HG03025 (cell line): Measurements from ENCODE around the gene FHOD3.

Source experiments
- ATAC-seq: cut with Tn5 transposase; IDR thresholded peaks from one replicate; pipeline ENCODE4 v1.9.1; 2021; ENCODE audit warnings: mild to moderate bottlenecking, moderate library complexity; ENCODE audit not compliant: unreplicated experiment, low FRiP score

The FHOD3 gene

GRCh38 chr18:36297417-36298125, at the start of gene FHOD3:
FHOD3 (plus strand) TSS chr18:36297713; CDS start chr18:36297836, 123 bp downstream.
- peak; percentile 55 for ATAC-seq

- ATAC-seq, result no peak
These were observed 48.1 kb upstream of the FHOD3 start for GRCh38 chr18:36249392-36249791.

- no peak for ATAC-seq
These were observed 46.7 kb upstream of the FHOD3 start for GRCh38 chr18:36250827-36251226.

GRCh38 chr18:36255072-36255698, 42.3 kb upstream of the FHOD3 start:
- ATAC-seq, result no peak

GRCh38 chr18:36256094-36256493, 41.4 kb upstream of the FHOD3 start:
- ATAC-seq, result no peak

GRCh38 chr18:36262971-36263370, 34.5 kb upstream of the FHOD3 start:
- no peak for ATAC-seq

GRCh38 chr18:36264283-36264682, 33.2 kb upstream of the FHOD3 start:
- no peak for ATAC-seq

- ATAC-seq, result no peak
These were observed 32.5 kb upstream of the FHOD3 start for GRCh38 chr18:36265015-36265414.

- ATAC-seq, result no peak
These were observed 28.4 kb upstream of the FHOD3 start for GRCh38 chr18:36269157-36269556.

- no peak for ATAC-seq
These were observed 26.4 kb upstream of the FHOD3 start for GRCh38 chr18:36271153-36271552.

GRCh38 chr18:36273347-36273746, 24.2 kb upstream of the FHOD3 start:
- no peak for ATAC-seq

- no peak for ATAC-seq
These were observed 23.3 kb upstream of the FHOD3 start for GRCh38 chr18:36274083-36274715.

GRCh38 chr18:36275561-36275960, 22.0 kb upstream of the FHOD3 start:
- ATAC-seq, result no peak

GRCh38 chr18:36279001-36279400, 18.5 kb upstream of the FHOD3 start:
- ATAC-seq, result no peak

- no peak for ATAC-seq
These were observed 15.6 kb upstream of the FHOD3 start for GRCh38 chr18:36281936-36282335.

GRCh38 chr18:36283448-36283847, 14.1 kb upstream of the FHOD3 start:
- no peak for ATAC-seq

- no peak for ATAC-seq
These were observed 13.2 kb upstream of the FHOD3 start for GRCh38 chr18:36284268-36284667.

- ATAC-seq, result no peak
These were observed 12.7 kb upstream of the FHOD3 start for GRCh38 chr18:36284671-36285295.

GRCh38 chr18:36287653-36288052, 9.9 kb upstream of the FHOD3 start:
- ATAC-seq, result no peak

- no peak for ATAC-seq
These were observed 8.8 kb upstream of the FHOD3 start for GRCh38 chr18:36288689-36289088.

GRCh38 chr18:36294031-36294430, 3.5 kb upstream of the FHOD3 start:
- no peak for ATAC-seq
